H9 (cell line): ENCODE results near the gene AFMID. TPM values are rescaled to one million over a fixed set of nuclear protein-coding genes. Genes with fewer than 3 reads are reported as not detected.

Experiments
- DNase-seq: peaks from one replicate; pipeline ENCODE4 v3.0.0-alpha.2; 2017
- H2AFZ ChIP-seq: one replicate; pipeline ENCODE4 v1.6.1; 2013; ENCODE audit warnings: mild to moderate bottlenecking, low read length, control low read depth, moderate library complexity
- H2AK5ac ChIP-seq: 2 replicates; pipeline ENCODE4 v1.6.1; 2013; ENCODE audit warnings: low read length, control low read depth, mixed read lengths; ENCODE audit not compliant: insufficient read length
- H2BK120ac ChIP-seq: one replicate; pipeline ENCODE4 v1.6.1; 2013; ENCODE audit warnings: low read depth, mild to moderate bottlenecking, low read length, control low read depth, inconsistent platforms; ENCODE audit not compliant: poor library complexity, severe bottlenecking
- H2BK12ac ChIP-seq: 2 replicates; pipeline ENCODE4 v1.6.1; 2013; ENCODE audit warnings: low read length, control low read depth, mixed read lengths, low read depth; ENCODE audit not compliant: insufficient read length
- H2BK15ac ChIP-seq: 2 replicates; pipeline ENCODE4 v1.6.1; 2013; ENCODE audit warnings: low read depth, low read length, control low read depth
- H2BK20ac ChIP-seq: one replicate; pipeline ENCODE4 v1.6.1; 2013; ENCODE audit warnings: low read depth, mild to moderate bottlenecking, low read length, control low read depth, inconsistent platforms; ENCODE audit not compliant: poor library complexity, severe bottlenecking
- H2BK5ac ChIP-seq: 2 replicates; pipeline ENCODE4 v1.6.1; 2013; ENCODE audit warnings: low read length, control low read depth, mixed read lengths; ENCODE audit not compliant: insufficient read length
- H3K14ac ChIP-seq: 2 replicates; pipeline ENCODE4 v1.6.1; 2013; ENCODE audit warnings: low read length, control low read depth; ENCODE audit not compliant: insufficient read depth
- H3K18ac ChIP-seq: 2 replicates; pipeline ENCODE4 v1.6.1; 2013; ENCODE audit warnings: low read depth, mild to moderate bottlenecking, mixed read lengths, low read length, control low read depth; ENCODE audit not compliant: insufficient read length
- H3K23ac ChIP-seq: 2 replicates; pipeline ENCODE4 v1.6.1; 2013; ENCODE audit warnings: low read length, control low read depth, mixed read lengths, low read depth; ENCODE audit not compliant: insufficient read length
- H3K23me2 ChIP-seq: 2 replicates; pipeline ENCODE4 v1.6.1; 2013; ENCODE audit warnings: low read depth, mild to moderate bottlenecking, mixed read lengths, low read length, control low read depth; ENCODE audit not compliant: insufficient read length, poor library complexity, severe bottlenecking
- H3K27ac ChIP-seq: 2 replicates; pipeline ENCODE4 v1.5.1; 2013; ENCODE audit warnings: low read length, control low read depth, mixed read lengths, low read depth; ENCODE audit not compliant: insufficient read length
- H3K27me3 ChIP-seq: 2 replicates; pipeline ENCODE4 v1.6.1; 2013; ENCODE audit warnings: low read length, control low read depth, inconsistent platforms; ENCODE audit not compliant: insufficient read depth
- H3K4ac ChIP-seq: 2 replicates; pipeline ENCODE4 v1.6.1; 2013; ENCODE audit warnings: low read depth, mild to moderate bottlenecking, control low read depth, inconsistent platforms, low read length, moderate library complexity
- H3K4me1 ChIP-seq: 2 replicates; pipeline ENCODE4 v1.6.1; 2013; ENCODE audit warnings: low read length, control low read depth, inconsistent platforms; ENCODE audit not compliant: insufficient read depth
- H3K4me2 ChIP-seq: 2 replicates; pipeline ENCODE4 v1.6.1; 2013; ENCODE audit warnings: low read length, control low read depth, mixed read lengths; ENCODE audit not compliant: insufficient read length, insufficient read depth
- H3K56ac ChIP-seq: 2 replicates; pipeline ENCODE4 v1.6.1; 2013; ENCODE audit warnings: low read depth, mild to moderate bottlenecking, mixed read lengths, low read length, control low read depth; ENCODE audit not compliant: insufficient read length
- H3K79me1 ChIP-seq: 2 replicates; pipeline ENCODE4 v1.6.1; 2013; ENCODE audit warnings: low read depth, mild to moderate bottlenecking, moderate library complexity, low read length, control low read depth, inconsistent platforms; ENCODE audit not compliant: insufficient read depth, poor library complexity, severe bottlenecking
- H3K79me2 ChIP-seq: 2 replicates; pipeline ENCODE4 v1.6.1; 2013; ENCODE audit warnings: low read length, control low read depth, inconsistent platforms; ENCODE audit not compliant: insufficient read depth
- H3K9ac ChIP-seq: 2 replicates; pipeline ENCODE4 v1.6.1; 2013; ENCODE audit warnings: low read length, control low read depth, mixed read lengths; ENCODE audit not compliant: insufficient read length; ENCODE audit errors: extremely low read depth
- H3K9me3 ChIP-seq: one replicate; pipeline ENCODE4 v1.6.1; 2013; ENCODE audit warnings: low read depth, low read length, inconsistent platforms; ENCODE audit not compliant: control insufficient read depth
- H3T11ph ChIP-seq: one replicate; pipeline ENCODE4 v1.6.1; 2013; ENCODE audit warnings: mild to moderate bottlenecking, low read length, control low read depth, inconsistent platforms
- H4K20me1 ChIP-seq: one replicate; pipeline ENCODE4 v1.6.1; 2013; ENCODE audit not compliant: control insufficient read depth, insufficient read length, insufficient read depth
- H4K5ac ChIP-seq: 2 replicates; pipeline ENCODE4 v1.6.1; 2013; ENCODE audit warnings: low read depth, mild to moderate bottlenecking, mixed read lengths, low read length, control low read depth; ENCODE audit not compliant: insufficient read length
- H4K8ac ChIP-seq: replicated peaks from 2 replicates; pipeline ENCODE4 v1.6.1; 2013; ENCODE audit warnings: low read length, control low read depth, mixed read lengths, low read depth; ENCODE audit not compliant: insufficient read length
- H4K91ac ChIP-seq: 2 replicates; pipeline ENCODE4 v1.6.1; 2013; ENCODE audit warnings: low read depth, mild to moderate bottlenecking, moderate library complexity, mixed read lengths, low read length, control low read depth; ENCODE audit not compliant: insufficient read length
- H3K27ac Mint-ChIP-seq, 3 experiments: 2 replicates in 2 of 3; 3 replicates in 1 of 3; pipeline ENCODE4 v1.8.0; 2020 to 2021; ENCODE audit warnings: mixed read lengths in 3 of 3, mild to moderate bottlenecking in 1 of 3, moderate library complexity in 1 of 3
- H3K27me3 Mint-ChIP-seq: 2 replicates; pipeline ENCODE4 v1.8.0; 2021; ENCODE audit warnings: low read depth, mild to moderate bottlenecking, moderate library complexity, mixed read lengths
- H3K36me3 Mint-ChIP-seq, 3 experiments: 2 replicates in 2 of 3; 3 replicates in 1 of 3; pipeline ENCODE4 v1.8.0; 2020 to 2021; ENCODE audit warnings: low read depth in 3 of 3, mixed read lengths in 3 of 3; ENCODE audit not compliant: insufficient read depth in 1 of 3
- H3K4me1 Mint-ChIP-seq, 2 experiments: 2 replicates each; pipeline ENCODE4 v1.8.0; 2020; ENCODE audit warnings: mixed read lengths in 2 of 2
- H3K4me3 Mint-ChIP-seq, 2 experiments: 2 replicates in 1 of 2; 3 replicates in 1 of 2; pipeline ENCODE4 v1.8.0; 2020 to 2021; ENCODE audit warnings: mild to moderate bottlenecking in 2 of 2, mixed read lengths in 2 of 2, moderate library complexity in 1 of 2
- H3K9me3 Mint-ChIP-seq, 2 experiments: 2 replicates in 1 of 2; 3 replicates in 1 of 2; pipeline ENCODE4 v1.8.0; 2020; ENCODE audit warnings: mild to moderate bottlenecking in 2 of 2, mixed read lengths in 2 of 2, moderate library complexity in 1 of 2
- CTCF ChIP-seq: fragments of 200-600 bp; sonication (generic); conservative IDR thresholded peaks from 3 replicates; pipeline ENCODE4 v1.8.0; 2021; ENCODE audit warnings: antibody characterized with exemption, mild to moderate bottlenecking
- WGBS: extraction: QIAGEN DNeasy Blood & Tissue Kit; methylation state at CpG from one replicate; pipeline ENCODE4 v1.1.7; 2013; ENCODE audit warnings: missing lambda C conversion rate, low lambda C conversion rate, mixed read lengths; ENCODE audit not compliant: insufficient read length; ENCODE audit errors: extremely low coverage; 5-methylcytosine and 5-hydroxymethylcytosine counted together
- total RNA-seq: library from RNA; stranded (reverse); gene quantifications from 2 replicates; pipeline ENCODE4 v1.2.1, GENCODE V29; 2021

AFMID gene
- total RNA-seq, 1 experiment from 2014 or later: 64.1 TPM

- no peak for DNase-seq
- H3K4ac ChIP-seq: no peak overlapping the region
- peaks cover 2% of the 10 kb centered on the region for H3K79me1 ChIP-seq
- H4K5ac ChIP-seq: no peak overlapping the region
- H3K4me2 ChIP-seq: peak overlapping the region; percentile 80
- H2AFZ ChIP-seq: no peak overlapping the region
- no peaks in the 10 kb centered on the region for H3K9me3 Mint-ChIP-seq
- H3K4me3 Mint-ChIP-seq: peak overlapping the region; percentile 84 to 85
- H2BK20ac ChIP-seq: no peak overlapping the region
- no peak overlapping the region for H2BK15ac ChIP-seq
- no CpG with 5 or more reads among the region's 10 CpGs for WGBS
- H3K27ac Mint-ChIP-seq: peak overlapping the region in 2 of 3 experiments; percentile 83 to 88; a peak in 3 of 7 replicates
- H3K27ac ChIP-seq: no peak overlapping the region
- peaks cover 24 to 35% of the 10 kb centered on the region in 2 experiments for H3K4me1 Mint-ChIP-seq
- no peak overlapping the region for H3K14ac ChIP-seq
- no peak overlapping the region for H4K8ac ChIP-seq
- no peak overlapping the region for H2AK5ac ChIP-seq
- no peak overlapping the region for H3K56ac ChIP-seq
- H3K9ac ChIP-seq: peak overlapping the region; percentile 78
- H3K27me3 ChIP-seq: no peaks in the 10 kb centered on the region
- no peaks in the 10 kb centered on the region for H4K20me1 ChIP-seq
- no peak overlapping the region for H2BK120ac ChIP-seq
- H3K79me2 ChIP-seq: peaks cover 9% of the 10 kb centered on the region; the same call in 1 of the 2 replicates
- no peaks in the 10 kb centered on the region for H3K27me3 Mint-ChIP-seq
- peaks cover 35 to 58% (median 57%) of the 10 kb centered on the region in 3 experiments; a peak in 6 of 7 replicates for H3K36me3 Mint-ChIP-seq
- no peak overlapping the region for H3K18ac ChIP-seq
- no peak for TF ChIP-seq CTCF
- no peak overlapping the region for H3T11ph ChIP-seq
- H4K91ac ChIP-seq: no peak overlapping the region
- no peaks in the 10 kb centered on the region for H3K9me3 ChIP-seq
- peaks cover 6% of the 10 kb centered on the region for H3K23me2 ChIP-seq
- H3K23ac ChIP-seq: no peak overlapping the region
- H2BK5ac ChIP-seq: no peak overlapping the region
- H2BK12ac ChIP-seq: no peak overlapping the region
- H3K4me1 ChIP-seq: no peaks in the 10 kb centered on the region
These were observed 1.0 kb upstream of the AFMID start for GRCh38 chr17:78185981-78186691.
